Mucosa of stomach (tissue), 1 donor: ENCODE data around the gene HTRA1.

Experiments used
- H3K27me3 ChIP-seq: one replicate; pipeline ENCODE4 v1.7.0; 2013; ENCODE audit warnings: mild to moderate bottlenecking, low read length; ENCODE audit not compliant: control insufficient read depth, insufficient read depth
- H3K36me3 ChIP-seq: one replicate; pipeline ENCODE4 v1.7.0; 2013; ENCODE audit warnings: low read length; ENCODE audit not compliant: control insufficient read depth, insufficient read depth
- H3K4me1 ChIP-seq: one replicate; pipeline ENCODE4 v1.7.0; 2013; ENCODE audit warnings: mild to moderate bottlenecking, low read length; ENCODE audit not compliant: control insufficient read depth, insufficient read depth
- H3K4me3 ChIP-seq: one replicate; pipeline ENCODE4 v1.7.0; 2013; ENCODE audit warnings: low read length
- H3K9ac ChIP-seq: one replicate; pipeline ENCODE4 v1.7.0; 2013; ENCODE audit warnings: mild to moderate bottlenecking, low read length, moderate library complexity
- H3K9me3 ChIP-seq: one replicate; pipeline ENCODE4 v1.7.0; 2013; ENCODE audit warnings: mild to moderate bottlenecking, low read length, moderate library complexity; ENCODE audit not compliant: control insufficient read depth
- donor health status: Pancreatic carcinoma.

Gene HTRA1

GRCh38 chr10:122478971-122479370 lies 17.6 kb downstream of the HTRA1 start:
- Histone ChIP-seq H3K4me1 (no peaks in the 10 kb centered on the region), H3K27me3 (no peaks in the 10 kb centered on the region), H3K9me3 (no peaks in the 10 kb centered on the region), H3K9ac (no peak overlapping the region), H3K4me3 (no peak overlapping the region), H3K36me3 (no peaks in the 10 kb centered on the region)

GRCh38 chr10:122480146-122480833 lies 18.9 kb downstream of the HTRA1 start:
- Histone ChIP-seq H3K9ac (no peak overlapping the region), H3K4me3 (no peak overlapping the region), H3K4me1 (no peaks in the 10 kb centered on the region), H3K27me3 (no peaks in the 10 kb centered on the region), H3K9me3 (no peaks in the 10 kb centered on the region), H3K36me3 (no peaks in the 10 kb centered on the region)

- Histone ChIP-seq H3K4me3 (no peak overlapping the region), H3K4me1 (no peaks in the 10 kb centered on the region), H3K36me3 (no peaks in the 10 kb centered on the region), H3K27me3 (no peaks in the 10 kb centered on the region), H3K9ac (no peak overlapping the region), H3K9me3 (no peaks in the 10 kb centered on the region)
Observed at GRCh38 chr10:122481296-122482056, 20.1 kb downstream of the HTRA1 start.

DNA sequence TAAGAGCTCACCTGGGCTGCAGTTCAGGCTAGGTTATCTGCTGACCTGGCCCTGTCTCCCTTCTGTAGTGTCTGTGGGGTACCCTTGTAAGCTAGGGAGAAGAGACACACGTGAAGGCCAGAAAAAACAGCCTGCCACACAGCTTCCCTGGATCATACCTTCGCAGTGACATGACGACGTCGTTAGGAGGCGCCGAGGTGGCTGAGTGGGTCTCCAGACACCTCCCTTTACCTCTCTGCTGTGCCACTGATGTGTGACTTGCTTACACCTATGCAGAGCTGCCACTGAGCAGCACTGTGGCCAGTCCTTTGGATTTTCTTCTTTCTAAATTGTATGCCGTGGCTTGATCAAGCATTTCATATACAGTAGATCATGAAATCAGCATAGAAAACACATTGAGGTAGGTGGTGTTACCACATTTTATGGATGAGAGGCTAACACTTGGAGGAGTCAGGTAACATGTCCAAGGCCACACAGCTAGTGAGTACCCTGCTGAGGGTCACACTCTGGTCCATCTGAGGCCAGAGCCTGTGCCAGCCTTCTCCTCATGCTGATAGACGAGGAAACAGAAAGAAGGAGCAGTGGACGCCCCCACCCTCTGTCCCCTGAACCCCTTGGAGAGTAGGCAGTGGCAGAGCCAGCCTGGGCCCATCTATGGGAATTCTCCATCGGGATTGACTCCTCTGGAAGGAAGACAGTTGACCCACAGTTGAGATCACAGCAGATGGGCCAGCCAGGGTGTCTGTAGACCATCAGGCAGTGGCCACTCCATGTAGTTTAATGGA lies 23.1 kb downstream of the HTRA1 start:
- no peak overlapping the region for H3K9ac ChIP-seq
- no peaks in the 10 kb centered on the region for H3K9me3 ChIP-seq
- no peaks in the 10 kb centered on the region for H3K36me3 ChIP-seq
- H3K4me3 ChIP-seq, result no peak overlapping the region
- H3K27me3 ChIP-seq, result no peaks in the 10 kb centered on the region
- no peaks in the 10 kb centered on the region for H3K4me1 ChIP-seq

GRCh38 chr10:122485670-122486069 lies 24.3 kb downstream of the HTRA1 start:
- H3K9me3 ChIP-seq, result no peaks in the 10 kb centered on the region
- H3K27me3 ChIP-seq, result no peaks in the 10 kb centered on the region
- no peaks in the 10 kb centered on the region for H3K4me1 ChIP-seq
- H3K36me3 ChIP-seq, result no peaks in the 10 kb centered on the region
- no peak overlapping the region for H3K4me3 ChIP-seq
- H3K9ac ChIP-seq, result no peak overlapping the region

GRCh38 chr10:122486406-122487080 lies 25.2 kb downstream of the HTRA1 start:
- Histone ChIP-seq H3K27me3 (no peaks in the 10 kb centered on the region), H3K9ac (no peak overlapping the region), H3K36me3 (no peaks in the 10 kb centered on the region), H3K9me3 (no peaks in the 10 kb centered on the region), H3K4me1 (no peaks in the 10 kb centered on the region), H3K4me3 (no peak overlapping the region)

- H3K9me3 ChIP-seq, result no peaks in the 10 kb centered on the region
- H3K27me3 ChIP-seq, result no peaks in the 10 kb centered on the region
- no peak overlapping the region for H3K4me3 ChIP-seq
- no peaks in the 10 kb centered on the region for H3K36me3 ChIP-seq
- H3K4me1 ChIP-seq, result no peaks in the 10 kb centered on the region
- H3K9ac ChIP-seq, result no peak overlapping the region
Observed at GRCh38 chr10:122487174-122487765, 25.9 kb downstream of the HTRA1 start.

GRCh38 chr10:122490268-122490667 lies 28.9 kb downstream of the HTRA1 start:
- Histone ChIP-seq H3K9ac (no peak overlapping the region), H3K4me3 (no peak overlapping the region), H3K36me3 (no peaks in the 10 kb centered on the region), H3K4me1 (no peaks in the 10 kb centered on the region), H3K27me3 (no peaks in the 10 kb centered on the region), H3K9me3 (no peaks in the 10 kb centered on the region)

- Histone ChIP-seq H3K9me3 (no peaks in the 10 kb centered on the region), H3K36me3 (no peaks in the 10 kb centered on the region), H3K9ac (no peak overlapping the region), H3K4me1 (no peaks in the 10 kb centered on the region), H3K4me3 (no peak overlapping the region), H3K27me3 (no peaks in the 10 kb centered on the region)
Observed at GRCh38 chr10:122490786-122491680, 29.7 kb downstream of the HTRA1 start.

- Histone ChIP-seq H3K27me3 (no peaks in the 10 kb centered on the region), H3K4me1 (no peaks in the 10 kb centered on the region), H3K9me3 (no peaks in the 10 kb centered on the region), H3K9ac (no peak overlapping the region), H3K36me3 (no peaks in the 10 kb centered on the region), H3K4me3 (no peak overlapping the region)
Observed at GRCh38 chr10:122492006-122492405, 30.7 kb downstream of the HTRA1 start.

- H3K9ac ChIP-seq, result no peak overlapping the region
- no peak overlapping the region for H3K4me3 ChIP-seq
- H3K4me1 ChIP-seq, result no peaks in the 10 kb centered on the region
- no peaks in the 10 kb centered on the region for H3K9me3 ChIP-seq
- no peaks in the 10 kb centered on the region for H3K36me3 ChIP-seq
- no peaks in the 10 kb centered on the region for H3K27me3 ChIP-seq
Observed at GRCh38 chr10:122492999-122493481, 31.7 kb downstream of the HTRA1 start.
